Fibroblast of skin of right quadriceps (primary cell): ENCODE results near the gene TSSK3.

ENCODE experiments used
- DNase-seq: peaks from one replicate; pipeline ENCODE4 v3.0.0-alpha.2; 2013

TSSK3 gene, protein sequence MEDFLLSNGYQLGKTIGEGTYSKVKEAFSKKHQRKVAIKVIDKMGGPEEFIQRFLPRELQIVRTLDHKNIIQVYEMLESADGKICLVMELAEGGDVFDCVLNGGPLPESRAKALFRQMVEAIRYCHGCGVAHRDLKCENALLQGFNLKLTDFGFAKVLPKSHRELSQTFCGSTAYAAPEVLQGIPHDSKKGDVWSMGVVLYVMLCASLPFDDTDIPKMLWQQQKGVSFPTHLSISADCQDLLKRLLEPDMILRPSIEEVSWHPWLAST

DNA sequence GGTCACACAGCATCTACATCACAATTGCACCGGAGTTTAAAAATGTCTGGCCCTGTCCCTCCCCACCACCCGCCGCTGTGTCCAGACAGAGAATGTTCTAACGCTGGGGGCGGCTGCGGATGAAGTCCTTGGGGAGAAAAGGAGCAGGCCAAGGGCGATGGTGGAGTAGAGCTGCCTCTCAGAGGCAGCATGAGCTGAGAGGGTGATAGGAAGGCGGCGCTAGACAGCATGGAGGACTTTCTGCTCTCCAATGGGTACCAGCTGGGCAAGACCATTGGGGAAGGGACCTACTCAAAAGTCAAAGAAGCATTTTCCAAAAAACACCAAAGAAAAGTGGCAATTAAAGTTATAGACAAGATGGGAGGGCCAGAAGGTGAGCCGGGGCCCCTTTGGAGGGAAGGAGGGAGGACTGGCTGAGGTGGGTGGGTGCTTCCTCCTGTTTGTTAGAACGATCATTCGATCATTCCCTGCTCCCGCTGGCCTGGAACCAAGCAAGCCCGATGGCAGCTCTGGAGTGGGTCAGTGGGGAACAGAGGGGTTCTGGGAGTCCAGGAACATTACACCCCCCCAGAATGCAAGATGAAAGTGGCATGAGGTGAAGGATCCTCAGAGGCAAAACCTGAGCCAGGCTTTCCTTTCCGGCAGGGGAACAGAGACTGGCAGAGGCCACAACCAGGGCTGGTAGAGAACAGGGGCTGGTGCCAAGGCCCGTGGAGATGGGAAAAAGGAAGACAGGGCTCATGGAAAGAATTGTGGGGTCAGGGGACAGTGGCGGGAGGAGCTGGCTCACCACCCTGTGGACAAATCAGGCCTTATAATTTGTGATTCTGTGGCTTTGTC, at the start of gene TSSK3, which contains the start of gene FAM229A:
TSSK3 (plus strand) TSS at position 66 of the 840 bp plus-strand sequence; CDS start at position 229, 163 bp downstream.
FAM229A (minus strand) TSS at position 12 of the 840 bp plus-strand sequence. CDS start 394 bp downstream, outside the sequence.
- no peak for DNase-seq

DNA sequence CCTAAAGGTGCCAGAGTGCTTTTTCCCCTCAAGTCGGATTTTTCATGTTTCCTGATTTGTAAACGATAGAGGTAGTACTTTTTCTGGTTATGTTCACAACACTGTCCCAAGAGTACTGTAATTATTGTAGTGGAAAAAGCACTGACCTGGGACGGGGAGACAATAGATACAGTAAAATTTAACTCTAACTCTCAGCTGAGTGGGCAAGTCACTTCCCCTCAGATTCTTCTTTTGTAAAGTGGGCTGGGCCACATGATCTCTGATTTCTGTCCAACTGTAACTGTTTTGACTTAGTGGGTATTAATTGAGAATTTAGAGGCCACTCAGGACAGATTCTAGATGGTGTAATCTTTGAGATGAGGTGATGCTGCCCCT, 45.4 kb upstream of the TSSK3 start:
- DNase-seq = no peak

DNA sequence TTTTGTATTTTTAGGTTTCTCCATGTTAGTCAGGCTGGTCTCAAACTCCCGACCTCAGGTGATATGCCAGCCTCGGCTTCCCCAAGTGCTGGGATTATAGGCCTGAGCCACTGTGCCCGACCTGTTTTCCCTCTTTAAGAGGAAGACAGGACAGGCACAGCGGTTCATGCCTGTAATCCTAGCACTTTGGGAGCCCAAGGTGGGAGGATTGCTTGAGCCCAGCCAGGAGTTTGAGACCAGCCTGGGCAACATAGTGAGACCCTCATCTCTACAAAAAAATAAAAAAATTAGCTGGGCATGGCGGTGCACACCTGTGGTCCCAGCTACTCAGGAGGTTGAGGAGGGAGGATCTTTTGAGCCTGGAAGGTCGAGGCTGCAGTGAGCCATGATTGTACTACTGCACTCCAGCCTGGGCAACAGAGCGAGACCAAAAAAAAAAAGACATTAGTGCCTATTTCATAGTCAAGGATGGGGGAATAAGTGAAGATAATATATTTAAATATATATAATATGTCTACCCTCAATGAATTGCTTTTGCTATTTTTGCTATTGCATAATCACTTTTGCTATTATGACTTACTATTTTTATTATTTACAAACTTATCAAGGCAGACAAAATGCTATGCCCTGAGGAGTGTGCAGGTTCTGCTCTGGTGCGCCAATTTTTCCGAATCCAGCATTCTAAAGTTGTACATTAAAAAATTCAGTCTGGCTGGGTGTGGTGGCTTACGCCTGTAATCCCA, 44.0 kb upstream of the TSSK3 start:
- no peak for DNase-seq

DNA sequence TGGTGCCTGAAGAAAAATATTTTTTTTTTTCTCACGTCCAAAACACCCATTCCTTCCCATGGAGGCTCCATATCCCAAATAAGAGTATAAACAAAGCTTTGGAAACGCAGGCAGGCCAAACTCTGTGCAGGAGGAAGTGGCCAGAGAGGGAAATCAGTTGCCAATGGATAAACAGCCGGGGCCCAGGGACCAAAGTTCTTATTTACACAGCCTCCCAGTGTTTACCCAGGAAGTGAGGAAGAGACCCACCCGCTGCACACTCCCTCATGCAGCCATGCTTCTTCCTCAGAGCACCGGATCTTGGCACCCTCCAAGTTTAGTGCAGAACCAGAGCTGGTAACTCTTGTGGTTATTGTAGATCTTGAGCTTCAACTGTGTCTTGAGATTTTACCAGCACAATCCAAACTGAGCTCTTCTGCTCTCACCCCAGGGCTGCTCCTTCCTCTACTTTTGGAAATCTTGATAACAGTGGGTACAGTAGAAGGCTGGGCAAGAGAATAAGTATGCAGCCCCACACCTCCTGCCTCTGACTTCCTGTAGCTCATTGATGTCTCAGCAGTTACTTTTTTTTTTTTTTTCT, 40.5 kb upstream of the TSSK3 start:
- no peak for DNase-seq

DNA sequence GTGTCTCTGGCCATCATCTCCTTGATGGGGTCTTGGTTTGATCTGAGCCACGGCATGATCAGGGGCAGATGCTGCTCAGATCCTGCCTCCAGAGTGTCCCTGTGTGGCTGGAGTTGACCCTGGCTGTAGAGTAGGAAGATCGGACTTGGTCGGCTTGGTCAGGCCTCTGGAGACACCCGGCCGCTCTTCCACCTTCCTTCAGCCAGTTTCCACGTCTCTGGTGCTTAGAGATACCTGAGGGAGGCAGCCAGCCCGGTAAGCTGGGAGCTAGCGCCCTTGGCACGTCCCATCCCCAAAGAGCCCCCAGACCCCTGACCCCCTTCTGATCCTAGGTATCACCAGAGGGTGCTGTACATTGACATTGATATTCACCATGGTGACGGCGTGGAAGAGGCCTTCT, 35.1 kb upstream of the TSSK3 start:
- no peak for DNase-seq

DNA sequence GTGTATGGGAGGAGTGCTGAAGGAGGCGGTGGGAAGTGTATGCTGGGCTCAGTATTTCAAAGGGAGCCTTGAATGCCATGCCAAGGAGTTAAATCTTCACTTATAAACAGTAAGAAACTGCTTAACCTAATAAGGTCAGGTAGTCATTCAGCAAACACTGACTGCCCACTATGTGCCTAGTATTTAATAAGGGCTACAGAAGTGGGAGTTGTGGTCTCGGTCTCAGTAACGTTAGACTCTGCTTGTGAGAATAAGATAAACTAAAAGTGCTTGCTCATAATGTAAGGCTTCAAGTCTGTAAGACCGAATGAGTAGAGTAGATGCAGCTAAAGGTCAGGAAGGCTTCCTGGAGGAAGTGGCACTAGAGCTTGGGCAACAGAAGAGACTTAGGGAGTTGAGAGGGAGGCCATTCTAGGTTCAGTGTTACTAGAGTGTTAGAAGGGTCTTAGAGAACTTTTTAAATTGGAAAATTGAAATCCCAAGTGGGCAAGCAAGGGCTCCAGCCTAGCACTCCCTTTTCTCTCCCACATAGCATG, 32.3 kb upstream of the TSSK3 start:
- DNase-seq = no peak

DNA sequence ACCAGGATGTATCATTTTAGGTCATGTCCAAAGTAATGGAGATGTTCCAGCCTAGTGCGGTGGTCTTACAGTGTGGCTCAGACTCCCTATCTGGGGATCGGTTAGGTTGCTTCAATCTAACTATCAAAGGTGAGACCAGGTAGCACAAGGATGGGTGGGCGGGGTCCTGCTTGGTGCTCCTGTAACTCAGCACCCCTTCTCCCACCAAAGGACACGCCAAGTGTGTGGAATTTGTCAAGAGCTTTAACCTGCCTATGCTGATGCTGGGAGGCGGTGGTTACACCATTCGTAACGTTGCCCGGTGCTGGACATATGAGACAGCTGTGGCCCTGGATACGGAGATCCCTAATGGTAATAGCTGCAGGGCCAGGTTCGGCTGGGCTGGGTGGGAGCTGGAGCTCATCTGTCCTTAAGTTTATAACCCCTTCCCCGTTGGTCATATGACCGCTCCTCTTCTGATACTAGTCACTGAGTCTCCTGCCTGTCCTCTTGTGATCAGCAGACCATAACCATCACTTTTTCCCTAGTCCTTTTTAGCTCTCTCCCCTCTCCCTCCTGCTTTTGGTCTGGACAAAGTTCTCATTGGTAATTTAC, 31.7 kb upstream of the TSSK3 start:
- DNase-seq = no peak

DNA sequence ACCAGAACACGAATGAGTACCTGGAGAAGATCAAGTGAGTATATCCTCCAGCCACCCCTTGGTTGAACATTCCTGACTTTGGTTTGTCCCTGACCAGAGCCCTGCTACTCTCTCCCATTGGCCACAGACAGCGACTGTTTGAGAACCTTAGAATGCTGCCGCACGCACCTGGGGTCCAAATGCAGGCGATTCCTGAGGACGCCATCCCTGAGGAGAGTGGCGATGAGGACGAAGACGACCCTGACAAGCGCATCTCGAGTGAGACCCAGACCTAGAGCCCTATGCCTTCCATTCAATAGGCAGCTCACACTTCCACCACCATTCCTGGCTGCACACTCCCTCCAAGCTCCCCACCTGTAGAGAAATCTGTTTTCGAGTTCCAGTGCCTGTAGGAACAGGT, 30.8 kb upstream of the TSSK3 start:
- DNase-seq = no peak

DNA sequence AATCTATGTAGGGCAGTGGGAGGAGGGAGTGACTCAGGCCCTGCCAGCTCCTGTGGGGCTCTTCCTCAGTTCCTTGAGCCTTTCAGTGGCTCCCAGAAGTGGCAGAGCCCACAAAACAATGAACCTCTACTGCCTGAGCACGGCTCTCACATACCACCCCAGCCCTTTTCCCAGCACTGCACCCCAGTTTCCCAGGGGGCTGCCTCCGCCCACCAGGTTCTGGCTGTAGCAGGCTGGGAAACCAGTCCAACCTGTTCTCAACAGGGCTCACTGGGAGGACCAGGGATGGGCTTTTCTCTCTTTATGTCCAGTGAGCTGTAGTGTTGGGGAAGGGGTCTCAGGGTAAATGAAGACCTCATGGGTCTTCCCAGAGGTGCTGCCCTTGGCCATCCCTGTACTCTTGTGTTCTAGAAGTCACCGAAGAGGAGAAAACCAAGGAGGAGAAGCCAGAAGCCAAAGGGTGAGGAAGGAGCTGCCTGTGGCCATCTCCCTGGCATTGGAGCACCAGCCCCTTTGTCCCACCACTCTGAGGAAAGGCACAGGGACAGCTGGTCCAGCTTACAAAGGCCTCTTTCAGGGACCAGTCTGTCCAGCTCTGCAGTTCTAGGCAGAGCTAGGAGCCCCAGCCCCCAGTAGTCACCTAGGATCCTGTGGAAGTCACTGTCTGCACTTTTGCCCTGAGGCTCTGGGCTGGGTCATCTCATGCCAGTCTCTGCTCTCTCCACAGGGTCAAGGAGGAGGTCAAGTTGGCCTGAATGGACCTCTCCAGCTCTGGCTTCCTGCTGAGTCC, 29.9 kb upstream of the TSSK3 start:
- no peak for DNase-seq

DNA sequence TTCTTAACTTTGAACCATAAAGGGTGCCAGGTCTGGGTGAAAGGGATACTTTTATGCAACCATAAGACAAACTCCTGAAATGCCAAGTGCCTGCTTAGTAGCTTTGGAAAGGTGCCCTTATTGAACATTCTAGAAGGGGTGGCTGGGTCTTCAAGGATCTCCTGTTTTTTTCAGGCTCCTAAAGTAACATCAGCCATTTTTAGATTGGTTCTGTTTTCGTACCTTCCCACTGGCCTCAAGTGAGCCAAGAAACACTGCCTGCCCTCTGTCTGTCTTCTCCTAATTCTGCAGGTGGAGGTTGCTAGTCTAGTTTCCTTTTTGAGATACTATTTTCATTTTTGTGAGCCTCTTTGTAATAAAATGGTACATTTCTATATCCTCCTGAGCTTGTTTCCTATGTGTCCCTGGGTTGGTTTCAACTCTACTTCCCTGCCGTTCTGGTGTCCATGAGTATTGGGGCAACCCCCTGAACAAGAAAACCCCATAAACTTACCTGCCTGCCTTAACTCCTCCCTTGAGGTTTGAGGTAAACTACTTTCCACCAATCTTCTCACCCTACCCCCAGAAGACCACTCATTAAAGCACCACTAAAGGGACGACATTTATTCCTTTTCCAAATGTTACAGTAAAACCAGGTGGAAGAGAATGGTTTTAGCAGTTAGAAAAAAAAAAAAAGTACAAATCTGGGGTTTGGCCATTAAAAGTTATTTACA, 28.9 kb upstream of the TSSK3 start:
- DNase-seq = no peak

DNA sequence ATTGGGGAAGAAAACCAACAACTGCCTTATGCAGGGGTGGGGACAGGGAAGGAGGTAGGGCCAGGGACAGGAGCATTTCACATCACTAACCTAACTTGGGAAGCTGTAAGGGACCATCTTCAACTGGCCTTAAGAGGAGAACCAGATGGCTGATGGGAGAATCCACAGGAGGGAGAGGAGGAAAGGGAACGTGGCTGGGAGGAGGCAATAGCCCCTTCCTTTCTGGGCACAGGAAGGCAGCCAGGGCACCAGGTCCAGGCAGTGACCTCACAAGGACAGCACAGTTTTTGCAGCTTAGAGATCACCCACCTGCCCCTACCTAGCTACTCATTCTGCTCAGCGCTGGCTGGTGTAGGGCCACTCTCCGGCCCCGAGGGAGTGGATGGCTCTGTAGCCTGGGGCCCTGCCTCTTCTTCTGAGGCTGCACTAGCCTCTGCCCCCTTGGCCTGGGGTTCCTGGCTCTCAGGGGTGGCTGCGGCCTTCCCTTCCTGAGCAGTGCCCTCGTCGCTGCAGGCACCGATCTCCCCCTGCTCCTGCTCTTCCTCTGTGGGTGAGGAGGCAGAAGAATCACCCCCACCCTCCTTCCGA, 28.0 kb upstream of the TSSK3 start:
- no peak for DNase-seq

DNA sequence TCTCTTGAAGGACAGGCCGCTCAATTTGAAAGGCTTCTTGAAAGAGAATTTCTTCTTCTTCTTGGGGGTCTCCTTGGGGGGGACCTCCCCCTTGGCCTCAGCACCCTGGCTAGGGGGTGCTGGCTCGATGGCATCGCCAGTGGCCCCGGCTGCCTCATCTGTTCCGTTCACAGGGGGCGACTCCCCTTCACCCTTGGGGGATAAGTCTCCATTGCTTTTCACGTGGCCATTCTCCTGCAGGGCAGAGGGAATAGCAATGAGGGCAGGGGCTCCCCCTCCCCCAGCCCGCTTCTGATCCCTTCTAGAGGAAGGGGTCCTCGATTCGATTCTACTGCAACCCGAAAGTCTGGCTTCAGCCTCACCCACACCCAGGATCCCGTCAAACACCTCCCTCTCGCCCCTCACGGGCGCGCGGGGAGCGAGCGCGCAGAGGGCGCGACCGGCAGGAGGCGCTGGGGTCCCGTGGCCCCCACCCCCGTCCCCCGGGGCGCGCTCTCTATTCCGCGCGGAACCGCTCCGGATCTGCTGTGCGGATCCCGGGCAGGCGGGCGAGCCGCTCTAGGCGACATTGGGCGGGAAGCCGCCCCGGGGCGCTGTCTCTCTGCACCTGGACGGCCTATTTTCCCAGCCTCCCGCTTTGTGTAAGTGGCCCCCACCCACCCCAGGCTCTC, 27.3 kb upstream of the TSSK3 start:
- DNase-seq = peak; percentile 47

DNA sequence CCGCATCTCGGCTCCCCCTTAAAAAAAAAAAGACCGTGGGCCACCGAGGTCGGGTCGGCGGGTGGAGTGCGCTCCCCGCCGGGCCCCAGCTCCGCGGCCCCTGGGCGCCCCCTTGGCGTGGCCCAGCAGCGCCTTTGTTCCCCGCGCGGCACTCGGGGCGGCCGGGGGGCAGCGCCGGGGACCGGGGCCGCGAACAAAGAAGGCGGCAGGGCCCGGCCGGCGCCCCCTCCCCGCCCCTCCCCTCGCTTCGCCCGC, 26.9 kb upstream of the TSSK3 start:
- no peak for DNase-seq

DNA sequence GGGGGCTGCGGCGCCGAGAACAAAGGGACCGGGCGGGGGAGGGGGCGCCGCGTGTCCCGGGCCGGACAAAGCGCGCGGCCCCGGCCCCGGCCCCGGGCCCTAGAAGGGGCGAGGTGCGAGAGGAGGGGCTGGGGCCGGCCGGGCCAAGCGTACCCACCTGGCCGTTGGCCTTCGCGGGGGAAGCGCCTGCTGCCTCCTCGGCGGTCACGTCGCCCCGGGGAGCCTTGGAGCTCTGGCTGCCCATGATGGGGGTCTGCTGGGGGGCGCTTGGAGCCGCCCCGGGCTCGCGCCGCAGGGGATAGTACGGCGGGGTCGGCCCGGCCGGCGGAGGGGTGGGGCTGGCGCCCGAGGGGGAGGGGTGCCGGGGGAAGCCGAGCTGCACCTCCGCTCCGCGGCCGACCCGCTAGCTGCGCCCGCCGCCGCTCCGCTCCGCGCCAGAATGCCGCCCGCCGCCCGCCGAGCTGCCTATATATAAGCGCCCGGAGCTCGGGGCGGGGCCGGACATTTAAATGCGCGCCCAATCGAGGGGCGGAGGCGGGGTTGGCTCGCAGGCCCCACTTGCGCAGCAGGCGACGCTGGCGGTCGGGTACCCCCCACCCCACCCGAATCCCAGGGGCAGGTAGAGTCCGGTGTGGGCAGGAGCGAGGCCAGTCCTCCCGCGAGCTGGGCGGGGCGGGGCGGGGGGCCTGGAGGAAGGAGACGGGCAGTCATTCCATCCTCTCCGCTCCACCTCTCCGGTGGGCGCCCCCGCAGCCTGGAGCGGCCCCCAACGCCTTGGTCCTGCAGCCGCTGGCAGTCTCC, 26.3 kb upstream of the TSSK3 start, which contains the start of gene MARCKSL1:
MARCKSL1 (minus strand) TSS at position 444 of the 801 bp plus-strand sequence; CDS start at position 244, 200 bp downstream.
- DNase-seq = peak; percentile 78

DNA sequence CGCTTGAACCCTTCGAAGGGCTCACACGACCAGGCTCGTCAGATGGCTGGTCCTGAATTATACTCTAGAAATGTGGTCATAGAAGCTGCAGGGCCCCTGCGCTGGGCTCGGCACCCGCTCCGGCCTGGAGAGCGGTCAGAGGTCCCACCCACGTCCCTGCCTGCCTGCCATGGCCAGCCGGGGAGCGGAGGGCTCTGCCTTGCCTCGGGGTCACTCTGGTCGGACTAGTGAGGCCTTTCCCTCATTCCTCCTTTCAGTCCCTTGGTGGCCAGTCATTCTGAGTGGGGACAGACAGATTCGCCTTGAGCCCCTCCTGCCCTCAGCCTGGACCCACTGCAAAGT, 25.8 kb upstream of the TSSK3 start:
- no peak for DNase-seq

DNA sequence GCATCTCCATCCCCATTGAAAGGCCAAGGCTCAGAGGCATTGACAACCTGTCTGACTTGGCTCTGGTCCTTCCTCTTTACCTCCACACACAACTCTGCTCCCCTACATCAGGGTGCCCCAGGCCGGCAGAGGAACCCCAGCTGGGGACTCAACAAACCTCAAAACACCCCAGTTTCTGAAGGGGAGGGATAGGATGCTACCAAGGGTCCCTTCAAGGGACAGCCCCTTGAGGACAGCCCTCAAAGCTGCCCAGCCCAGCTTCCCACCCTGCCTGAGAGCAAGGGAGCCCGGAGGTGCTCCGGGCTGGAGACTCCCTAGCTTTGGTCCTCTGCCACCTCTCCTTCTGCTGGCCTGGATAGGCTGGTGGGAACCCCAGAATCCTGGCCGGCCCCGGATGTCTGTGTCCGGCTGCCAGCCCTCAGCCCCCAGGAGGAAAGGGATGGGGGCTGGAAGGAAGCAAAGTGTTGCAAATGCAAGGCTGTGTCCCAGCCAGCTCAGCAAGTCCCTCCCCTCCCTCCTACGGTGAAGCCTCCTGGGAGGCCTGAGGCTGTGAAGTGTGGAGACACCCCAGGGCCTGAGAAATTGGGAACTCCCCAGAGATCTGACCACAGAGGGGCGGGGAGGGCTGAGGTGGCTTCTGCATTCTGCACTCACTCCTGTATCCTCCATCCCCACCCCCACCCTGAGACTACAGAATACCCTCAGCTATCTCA, 25.2 kb upstream of the TSSK3 start:
- peak; percentile 44 for DNase-seq

DNA sequence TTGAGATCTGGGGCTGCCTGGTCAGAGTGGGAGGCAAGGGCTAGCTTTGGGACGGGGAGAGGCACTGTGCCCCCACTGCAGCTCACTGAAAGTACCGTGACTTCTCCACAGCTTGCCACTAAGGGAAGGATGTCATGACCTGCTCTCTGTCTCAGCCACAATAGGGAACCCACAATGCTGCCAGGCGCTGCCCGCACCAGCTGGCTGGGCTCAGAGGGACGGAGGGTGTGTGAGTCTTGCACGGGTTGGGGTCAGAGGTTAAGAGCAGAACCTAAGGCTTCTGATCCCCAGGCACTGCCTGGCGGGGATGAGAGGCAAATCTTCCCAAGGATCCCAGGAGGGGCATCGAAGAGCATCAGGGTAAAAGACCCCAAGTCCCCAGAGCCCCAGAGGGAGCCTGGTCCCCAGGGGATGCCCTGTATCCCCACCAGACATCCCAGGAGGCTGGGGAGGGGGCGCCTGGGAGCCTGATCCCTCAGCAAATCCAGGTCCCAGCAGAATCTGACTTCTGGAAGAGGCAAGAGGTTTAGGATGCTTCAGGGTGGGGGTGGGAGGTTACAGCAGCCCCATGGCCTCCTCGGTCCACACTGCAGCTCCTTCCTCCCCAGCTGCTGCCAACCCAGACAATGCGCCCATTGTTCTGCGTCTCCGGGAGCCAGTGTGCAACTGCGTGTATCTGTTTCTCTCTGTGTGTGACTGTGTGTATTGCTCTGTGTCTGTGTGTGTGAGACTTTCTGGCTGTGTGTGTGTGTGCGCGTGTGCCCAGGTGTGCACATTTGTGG, 24.3 kb upstream of the TSSK3 start:
- no peak for DNase-seq

DNA sequence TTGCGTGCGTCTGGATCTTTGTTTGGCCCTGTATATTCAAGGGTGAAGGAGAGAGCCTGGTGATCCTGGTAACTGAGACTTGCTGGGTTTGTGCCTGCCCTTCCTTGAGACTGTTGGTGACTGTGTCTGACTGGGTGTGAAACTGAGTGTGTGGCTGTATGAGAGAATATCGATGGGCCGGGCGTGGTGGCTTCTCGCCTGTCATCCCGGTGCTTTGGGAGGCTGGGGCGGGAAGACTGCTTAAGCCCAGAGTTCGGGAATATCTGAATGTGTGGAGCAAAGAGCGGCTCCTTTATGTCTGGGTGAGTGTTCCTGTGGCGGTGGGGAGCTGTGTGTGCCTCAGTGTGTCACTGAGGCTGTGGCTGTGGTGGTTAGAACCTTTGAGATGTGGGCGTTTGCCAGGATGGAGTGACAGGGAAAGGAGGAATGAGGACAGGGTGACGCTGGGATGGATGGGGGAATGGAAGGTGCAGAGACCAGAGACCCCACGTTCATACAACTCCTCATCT, 23.6 kb upstream of the TSSK3 start:
- no peak for DNase-seq
